Activated CD8-positive, alpha-beta memory T cell treated with anti-CD3 and anti-CD28 coated beads for 48 hours (primary cell): Measurements from ENCODE around the gene NOXO1.
"Not testable (repeated sequence)": the region's sequence is repeated elsewhere in the genome, so short reads cannot be mapped to it uniquely, and the experiment has no call there.

Experiments
- DNase-seq, 3 experiments: peaks; one replicate each; pipeline ENCODE4 v3.0.0-alpha.2; 2020; ENCODE audit warnings: low read depth in 2 of 3, low spot score in 2 of 3

NOXO1 gene

DNA sequence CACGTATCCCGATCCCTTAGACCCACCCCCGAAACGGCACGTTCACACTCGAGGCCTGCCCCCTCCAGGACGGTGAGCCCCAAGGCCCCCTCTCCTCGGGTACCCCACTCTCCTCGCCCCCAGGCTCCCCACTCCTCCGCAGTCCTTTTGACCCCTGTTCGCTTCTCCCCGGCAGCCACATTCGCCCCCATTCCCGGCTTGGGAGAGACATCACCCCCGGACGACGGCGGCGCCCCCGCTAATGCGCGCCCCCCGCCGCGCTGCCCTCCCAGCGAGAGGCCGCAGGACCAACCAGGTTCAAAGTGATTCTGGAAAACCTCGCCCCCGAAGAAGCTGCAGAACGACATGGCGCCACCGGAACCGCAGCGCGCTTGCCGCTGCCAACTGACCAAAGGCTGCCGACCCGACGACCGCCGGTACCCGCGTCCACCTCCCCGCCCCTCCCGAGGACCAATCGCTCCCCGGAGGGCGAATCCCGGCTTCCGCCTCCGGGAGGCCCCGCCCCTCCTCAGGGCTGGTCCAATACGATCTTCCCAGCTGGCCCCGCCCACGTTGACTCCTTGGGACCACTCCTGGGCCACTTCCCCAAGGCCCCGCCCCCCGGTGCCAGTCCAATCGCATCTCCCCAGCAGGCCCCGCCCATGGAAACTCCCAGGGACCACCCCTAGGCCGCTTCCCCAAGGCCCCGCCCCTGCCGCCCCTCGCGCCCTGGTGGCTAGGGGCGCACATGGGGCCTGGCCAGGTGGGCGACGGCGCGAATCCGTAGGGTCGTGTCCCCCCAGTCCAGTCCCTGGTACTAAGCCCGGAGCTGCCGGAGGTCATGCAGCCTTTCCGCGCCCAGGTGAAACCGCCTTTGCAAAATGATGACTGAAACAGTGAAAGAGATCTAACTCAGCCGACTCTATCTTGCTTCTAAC lies 38.2 kb downstream of the NOXO1 start, which contains the start of gene MSRB1:
Gene MSRB1 (minus strand): TSS at position 390 of the 917 bp plus-strand sequence. CDS start 43 bp downstream, at position 347.
- peak; percentile 90 to 97 (median 97) for DNase-seq

DNA sequence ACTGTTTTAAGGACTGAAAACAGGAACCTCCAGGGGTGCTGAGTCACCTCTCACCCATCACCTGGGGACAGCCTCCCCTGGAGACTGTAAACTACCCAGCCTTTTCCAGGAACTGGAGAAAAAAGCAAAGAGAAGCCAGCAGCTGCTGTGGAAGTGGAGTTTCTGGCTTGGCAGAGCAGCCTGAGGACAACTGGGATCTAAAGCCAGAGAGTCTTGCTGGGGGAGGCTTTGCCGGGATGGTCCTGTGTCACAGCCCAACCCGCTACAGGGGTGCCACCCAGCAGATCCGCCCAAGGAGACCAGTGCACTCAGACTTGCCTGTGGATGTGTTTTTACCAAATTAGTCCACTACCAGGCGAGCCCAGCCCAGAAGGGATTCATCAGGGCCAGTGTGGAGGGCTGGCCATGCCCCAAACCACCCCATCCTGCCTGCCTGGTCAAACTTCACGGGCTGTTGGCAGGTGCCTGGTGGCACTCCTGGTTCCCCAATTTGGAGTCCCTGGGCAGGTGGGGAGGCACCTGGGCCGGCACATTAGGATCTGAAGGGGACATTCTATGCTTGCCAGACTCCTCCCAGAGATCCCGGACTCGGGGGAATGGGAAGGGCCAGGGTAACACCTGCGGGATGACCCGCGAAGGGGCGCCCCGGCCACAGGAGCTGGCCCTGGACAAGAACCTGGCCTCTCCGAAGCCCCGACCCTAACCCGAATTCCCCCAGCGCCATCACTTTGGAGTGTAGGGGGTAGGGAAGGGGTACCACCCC lies 39.0 kb downstream of the NOXO1 start:
- no peak for DNase-seq

DNA sequence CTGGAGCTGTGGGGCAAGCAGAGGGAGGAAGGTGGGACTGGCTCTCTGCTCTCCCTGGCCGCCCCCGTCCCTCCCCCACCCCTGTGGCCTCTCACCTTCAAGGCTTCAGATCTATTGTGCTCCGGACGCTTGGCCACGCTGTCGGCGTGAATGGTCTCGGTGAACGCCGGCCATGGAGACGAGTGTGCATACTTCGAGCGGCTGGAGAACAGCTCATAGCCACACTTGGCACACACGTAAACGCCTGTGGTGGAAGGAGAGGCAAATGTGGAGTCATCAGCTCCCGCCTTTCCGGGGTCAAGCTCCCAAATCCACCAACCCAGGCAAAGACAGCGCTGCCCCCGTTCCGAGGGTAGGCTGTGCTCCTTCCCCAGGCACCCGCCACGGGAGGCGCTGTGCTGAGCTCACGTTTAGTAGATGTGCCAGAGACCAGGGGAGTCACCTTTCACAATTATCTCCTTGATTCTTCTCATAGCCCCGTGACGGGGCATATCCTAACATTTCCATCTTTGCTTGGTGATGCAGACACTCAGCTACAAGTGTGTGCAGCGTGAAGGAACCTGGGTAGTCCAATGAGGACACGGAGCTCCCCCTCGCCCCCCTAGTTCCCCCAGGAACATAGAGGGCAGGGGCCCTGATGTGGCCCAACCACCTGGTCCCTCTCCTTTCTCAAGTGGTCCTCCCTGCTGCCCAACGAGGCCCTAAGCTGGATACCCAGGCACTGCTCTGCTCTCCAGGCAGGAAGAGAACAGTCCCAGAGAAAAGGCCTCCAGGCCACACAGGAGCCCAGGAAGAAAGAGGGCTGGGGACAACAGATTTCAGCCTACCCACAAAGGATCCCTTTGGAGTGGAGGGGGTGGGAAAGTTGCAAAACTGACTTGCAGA lies 39.9 kb downstream of the NOXO1 start:
- DNase-seq, result no peak

- DNase-seq, result no peak
These were observed 40.8 kb downstream of the NOXO1 start for GRCh38 chr16:1940273-1941161.

GRCh38 chr16:1939833-1940232 lies 41.4 kb downstream of the NOXO1 start:
- DNase-seq, result not testable (repeated sequence)

- DNase-seq, result no peak
These were observed 42.4 kb downstream of the NOXO1 start for GRCh38 chr16:1938910-1939309.

- no peak for DNase-seq
These were observed 43.0 kb downstream of the NOXO1 start for GRCh38 chr16:1938316-1938715.

DNA sequence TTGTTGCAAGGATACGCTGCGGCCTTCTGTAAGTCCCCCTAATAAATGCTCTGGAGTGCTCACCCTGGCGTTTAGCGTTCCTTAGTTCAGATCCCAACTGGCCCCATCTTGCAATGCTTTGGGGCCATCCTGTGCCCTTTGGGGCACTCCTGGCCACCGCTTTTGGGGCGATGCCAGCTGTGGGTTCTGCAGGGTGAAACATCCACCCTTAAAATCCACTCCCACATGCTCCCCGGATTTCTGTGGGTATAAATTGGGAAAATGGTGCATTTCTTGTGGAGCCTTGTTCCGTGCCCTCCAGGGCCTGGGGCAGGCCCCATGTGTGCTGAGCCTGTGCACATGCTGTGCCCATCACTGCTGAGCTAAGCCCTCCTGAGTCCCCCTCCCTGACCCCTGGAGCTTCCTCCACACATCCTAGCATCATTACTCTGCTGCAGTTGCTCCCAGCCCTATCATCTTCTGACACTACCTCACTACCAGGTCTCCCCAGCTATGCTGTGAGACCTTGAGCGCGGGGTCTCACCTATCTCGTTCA lies 44.3 kb downstream of the NOXO1 start:
- no peak for DNase-seq

DNA sequence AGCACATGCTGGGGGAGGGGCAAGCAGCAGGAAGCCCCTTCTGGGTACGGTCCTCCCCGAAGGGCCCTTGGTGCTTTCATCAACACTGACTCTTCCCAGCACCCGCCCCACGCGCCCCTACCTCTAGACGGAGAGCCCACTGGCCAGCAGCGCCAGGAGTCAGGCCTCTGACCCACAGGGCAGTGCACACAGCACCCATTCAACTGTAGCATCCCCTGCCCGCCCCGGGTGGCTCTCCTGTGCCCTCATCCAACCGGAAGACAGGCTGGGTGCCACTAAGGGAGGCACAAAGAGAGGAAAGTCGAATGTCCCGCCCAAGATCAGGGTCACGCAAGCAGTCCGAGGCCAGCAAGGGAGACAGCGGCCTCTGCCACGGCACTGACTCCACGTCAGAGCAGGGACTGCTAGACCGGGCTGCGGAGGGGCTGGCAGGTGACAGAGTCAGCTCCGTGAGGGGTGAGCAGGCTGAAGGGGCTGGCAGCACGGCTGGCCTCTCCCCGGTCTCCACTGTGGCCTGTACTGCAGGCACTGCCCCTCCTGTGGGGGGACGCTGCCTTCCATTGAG lies 48.1 kb downstream of the NOXO1 start:
- no peak for DNase-seq

- no peak for DNase-seq
These were observed 48.9 kb downstream of the NOXO1 start for GRCh38 chr16:1932050-1933028.

GRCh38 chr16:1930338-1930720 lies 50.9 kb downstream of the NOXO1 start:
- DNase-seq, result no peak

GRCh38 chr16:1929578-1930337 lies 51.5 kb downstream of the NOXO1 start:
- DNase-seq, result peak; percentile 82 to 100 (median 94)

DNA sequence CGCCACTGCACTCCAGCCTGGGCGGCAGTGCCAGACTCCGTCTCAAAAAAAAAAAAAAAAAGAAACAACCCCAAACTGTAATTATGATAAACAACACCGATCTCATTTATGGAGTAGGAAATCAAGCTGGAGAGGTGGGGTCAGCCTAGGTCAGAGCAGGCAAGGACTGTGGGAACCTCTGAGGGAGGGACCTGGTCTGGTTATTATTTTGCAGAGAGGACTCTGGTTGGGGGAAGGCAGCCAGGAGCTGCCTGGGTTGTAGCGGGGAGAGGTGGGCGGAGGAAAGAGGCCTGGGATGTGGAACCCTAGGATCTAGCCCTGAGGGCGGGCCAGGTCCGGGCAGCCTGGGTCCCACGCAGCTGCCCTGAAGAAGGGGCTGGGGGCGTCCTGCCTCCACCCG lies 52.2 kb downstream of the NOXO1 start:
- no peak for DNase-seq
